ENCODE data around the gene TRPC4. TPM values are rescaled to one million over a fixed set of nuclear protein-coding genes. Genes with fewer than 3 reads are reported as not detected.

Gene TRPC4
- total RNA-seq, 1 experiment from 2014 or later, result 19.0 TPM

- Histone ChIP-seq H3K18ac (ENCODE audit: insufficient read length, low read depth, low read length) (no peak overlapping the region), H2BK12ac (ENCODE audit: insufficient read length, low read depth, low read length) (no peak overlapping the region), H3K4me1 (ENCODE audit: insufficient read depth, low read length) (no peaks in the 10 kb centered on the region), H3T11ph (ENCODE audit: low read length) (no peak overlapping the region), H2BK15ac (ENCODE audit: low read depth, low read length) (no peak overlapping the region), H3K79me2 (ENCODE audit: insufficient read depth, low read length) (no peaks in the 10 kb centered on the region), H2BK120ac (ENCODE audit: low read depth, low read length, poor library complexity, severe bottlenecking) (no peak overlapping the region), H3K27me3 (ENCODE audit: insufficient read depth, low read length) (no peaks in the 10 kb centered on the region), H2AFZ (ENCODE audit: low read length) (no peak overlapping the region), H3K4ac (ENCODE audit: low read depth, low read length) (no peak overlapping the region), H3K4me2 (ENCODE audit: insufficient read depth, insufficient read length, low read length) (no peak overlapping the region), H4K20me1 (ENCODE audit: control insufficient read depth, insufficient read depth, insufficient read length) (no peaks in the 10 kb centered on the region), H4K5ac (ENCODE audit: insufficient read length, low read depth, low read length) (no peak overlapping the region), H3K79me1 (ENCODE audit: insufficient read depth, low read depth, low read length, poor library complexity, severe bottlenecking) (no peaks in the 10 kb centered on the region), H3K56ac (ENCODE audit: insufficient read length, low read depth, low read length) (no peak overlapping the region), H2AK5ac (ENCODE audit: insufficient read length, low read length) (no peak overlapping the region), H3K9ac (ENCODE audit: extremely low read depth, insufficient read length, low read length) (no peak overlapping the region), H3K27ac (ENCODE audit: insufficient read length, low read depth, low read length) (no peak overlapping the region), H2BK20ac (ENCODE audit: low read depth, low read length, poor library complexity, severe bottlenecking) (no peak overlapping the region), H3K14ac (ENCODE audit: insufficient read depth, low read length) (no peak overlapping the region), H4K91ac (ENCODE audit: insufficient read length, low read depth, low read length) (no peak overlapping the region), H3K9me3 (ENCODE audit: control insufficient read depth, low read depth, low read length) (no peaks in the 10 kb centered on the region), H3K23me2 (ENCODE audit: insufficient read length, low read depth, low read length, poor library complexity, severe bottlenecking) (no peaks in the 10 kb centered on the region), H3K23ac (ENCODE audit: insufficient read length, low read depth, low read length) (no peak overlapping the region), H2BK5ac (ENCODE audit: insufficient read length, low read length) (no peak overlapping the region), H4K8ac (replicated peaks; ENCODE audit: insufficient read length, low read depth, low read length) (no peak overlapping the region)
- Mint-ChIP-seq H3K27ac (no peak overlapping the region), H3K4me1 (peaks cover 0 to 2% of the 10 kb centered on the region in 2 experiments; a peak in 1 of 4 replicates), H3K9me3 (no peaks in the 10 kb centered on the region), H3K36me3 (ENCODE audit: insufficient read depth in 1 of 3, low read depth in 3 of 3) (no peaks in the 10 kb centered on the region; a peak in 1 of 7 replicates), H3K27me3 (ENCODE audit: low read depth) (no peaks in the 10 kb centered on the region), H3K4me3 (no peak overlapping the region)
- TF ChIP-seq CTCF (conservative IDR thresholded peaks at IDR 0.05), result no peak
- no CpG with 5 or more reads among the region's 1 CpG for WGBS (ENCODE audit: extremely low coverage, insufficient read length, low lambda C conversion rate)
- no peak for DNase-seq
These were observed 211.6 kb downstream of the TRPC4 start for GRCh38 chr13:37657956-37658355.

All from H9 (cell line).